HG03025 (cell line): ENCODE measurements around the gene SURF4.

Source experiments
- ATAC-seq: cut with Tn5 transposase; IDR thresholded peaks from one replicate; pipeline ENCODE4 v1.9.1; 2021; ENCODE audit warnings: mild to moderate bottlenecking, moderate library complexity; ENCODE audit not compliant: unreplicated experiment, low FRiP score

SURF4 gene

DNA sequence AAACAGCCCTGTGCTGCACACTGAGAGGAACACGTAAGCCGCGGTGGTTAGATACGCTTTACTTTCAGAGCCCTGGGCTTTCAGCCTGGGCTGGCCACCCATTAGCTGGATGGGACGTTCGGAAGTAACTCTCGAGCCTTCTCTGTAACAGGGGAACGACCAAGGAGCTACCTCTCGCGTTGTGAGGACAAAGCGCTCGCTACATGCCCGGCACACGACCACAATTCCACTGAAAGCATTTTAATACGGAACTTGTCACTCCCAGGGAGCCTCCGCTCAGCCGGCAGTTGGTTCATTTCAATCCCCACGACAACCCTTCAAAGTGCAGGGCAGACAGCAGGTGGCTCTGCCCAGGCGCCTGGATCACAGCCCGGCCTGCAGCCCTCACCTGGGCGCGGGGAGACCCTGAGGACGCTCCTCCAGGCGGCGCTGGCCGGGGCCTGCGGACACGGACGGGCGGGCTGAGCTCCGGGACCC lies 19.9 kb downstream of the SURF4 start:
- peak; percentile 22 for ATAC-seq

DNA sequence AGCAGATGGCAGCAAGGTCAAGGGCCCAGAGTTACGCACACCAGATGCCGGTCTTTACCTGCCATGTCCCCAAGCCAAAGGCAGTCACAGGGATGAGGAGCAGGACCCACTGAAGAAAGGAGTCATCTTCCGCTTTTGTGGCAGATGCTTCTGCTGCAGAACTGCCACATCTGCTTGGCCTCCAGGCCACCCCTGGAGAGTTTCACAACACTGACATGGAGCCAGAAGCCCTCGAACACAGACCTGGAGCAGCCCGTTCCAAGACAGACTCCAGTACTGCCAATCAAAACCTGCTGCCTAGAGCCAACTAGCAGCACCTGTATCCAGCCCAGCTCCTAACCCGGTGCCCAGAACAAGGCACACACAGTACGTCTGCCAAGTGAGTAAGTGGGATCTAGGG lies 21.1 kb downstream of the SURF4 start:
- no peak for ATAC-seq

DNA sequence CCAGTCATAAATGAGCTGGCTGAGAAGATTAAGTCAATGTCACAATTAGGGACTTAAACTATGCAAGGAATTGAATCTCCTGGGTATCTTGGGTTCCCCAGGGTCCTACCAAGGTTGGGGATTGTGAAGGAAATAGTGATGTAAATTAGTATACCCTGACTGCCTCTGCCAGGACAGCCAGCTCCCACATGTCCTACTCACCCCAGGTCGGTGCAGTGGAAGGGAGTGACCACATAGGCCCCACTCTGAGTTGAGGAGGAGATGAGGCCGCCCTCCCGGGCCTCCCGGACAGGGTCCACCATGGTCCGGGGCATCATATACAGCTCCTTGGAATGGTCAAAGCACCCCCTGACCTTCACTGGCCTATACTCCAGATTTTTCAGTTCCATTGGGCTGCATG lies 22.3 kb downstream of the SURF4 start:
- ATAC-seq: no peak

DNA sequence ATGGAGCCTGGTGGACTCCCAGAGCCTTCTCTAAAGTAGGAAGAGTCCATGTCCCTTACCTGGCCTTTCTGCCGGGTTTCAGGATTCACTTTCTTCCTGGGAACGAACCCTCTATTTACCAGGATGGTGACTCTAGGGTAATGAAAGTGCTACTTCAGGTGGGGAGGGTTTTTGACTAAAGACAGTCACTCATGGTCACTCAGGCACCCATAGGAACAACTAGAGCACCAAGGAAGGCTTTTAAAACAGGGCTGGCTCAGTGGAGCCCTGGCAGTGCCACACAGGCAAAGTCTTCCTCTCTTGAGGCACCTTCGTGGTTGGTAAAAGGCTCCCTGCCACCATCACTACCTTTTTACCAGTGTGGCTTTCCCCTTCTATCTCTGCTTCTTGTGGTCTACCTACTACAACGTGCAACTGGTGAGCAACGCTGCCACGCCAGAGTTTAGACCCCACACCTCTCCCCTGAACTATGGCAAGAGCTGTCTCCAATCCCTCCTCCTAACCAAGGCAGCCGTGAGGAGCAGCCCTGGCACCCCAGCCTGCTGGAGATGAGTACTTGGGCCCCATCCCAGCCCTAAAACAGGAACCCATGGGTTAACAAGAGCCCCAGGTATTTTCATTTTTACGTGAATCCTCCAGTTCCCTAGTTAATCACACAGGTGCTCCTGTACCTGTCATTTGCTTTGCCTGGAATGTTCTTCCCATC lies 23.1 kb downstream of the SURF4 start:
- ATAC-seq: no peak

DNA sequence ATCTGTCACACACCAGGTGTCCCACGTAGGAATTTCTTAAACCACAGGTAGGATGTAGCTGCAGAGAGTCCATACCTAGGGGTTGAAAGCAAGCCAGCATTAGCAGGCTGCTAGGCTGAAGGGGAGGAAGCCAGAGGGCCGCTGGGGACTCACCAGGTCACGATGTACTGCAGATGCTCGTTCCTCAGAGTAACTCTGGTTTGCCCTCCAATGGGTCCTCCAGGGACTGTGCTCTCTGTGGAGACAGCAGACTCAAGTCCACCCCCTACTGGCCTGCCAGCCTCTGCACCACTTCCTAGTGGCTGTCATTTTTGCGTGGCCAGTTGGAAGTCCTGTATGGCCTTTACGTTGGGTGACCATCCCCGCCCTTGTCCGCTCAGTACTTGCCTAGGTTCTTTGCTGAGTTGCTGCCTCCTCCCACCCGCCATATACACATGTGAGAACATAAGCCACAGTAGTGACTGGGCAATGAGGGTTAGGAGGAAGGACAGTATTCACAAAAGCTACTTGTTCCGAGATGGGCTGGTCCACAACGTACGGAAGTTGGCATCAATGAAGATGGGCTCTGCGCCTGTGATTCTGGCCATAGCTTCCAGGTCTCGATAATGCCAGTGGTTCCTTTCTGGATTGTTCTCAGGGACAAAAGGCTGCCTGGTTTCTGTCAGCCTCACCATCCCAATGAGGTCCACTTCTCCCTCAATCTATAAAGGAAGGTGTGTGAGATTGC lies 23.8 kb downstream of the SURF4 start:
- ATAC-seq: no peak

DNA sequence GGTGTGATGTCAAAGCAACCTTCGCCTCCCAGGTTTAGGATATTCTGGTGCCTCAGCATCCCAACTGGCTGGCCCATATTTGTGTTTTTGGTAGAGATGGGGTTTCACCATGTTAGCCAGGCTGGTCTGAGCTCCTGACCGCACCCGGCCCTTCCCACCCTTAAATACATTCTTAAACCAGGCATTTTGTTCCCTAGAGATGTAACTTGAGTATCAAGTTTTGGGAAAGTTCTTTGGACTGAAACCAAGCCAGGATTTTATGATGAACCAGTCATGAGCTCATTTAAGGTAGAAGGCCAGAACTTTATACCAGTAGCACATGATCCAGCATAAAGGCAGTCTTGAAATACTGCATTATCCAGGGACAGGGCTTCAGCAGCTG lies 24.3 kb downstream of the SURF4 start:
- no peak for ATAC-seq

DNA sequence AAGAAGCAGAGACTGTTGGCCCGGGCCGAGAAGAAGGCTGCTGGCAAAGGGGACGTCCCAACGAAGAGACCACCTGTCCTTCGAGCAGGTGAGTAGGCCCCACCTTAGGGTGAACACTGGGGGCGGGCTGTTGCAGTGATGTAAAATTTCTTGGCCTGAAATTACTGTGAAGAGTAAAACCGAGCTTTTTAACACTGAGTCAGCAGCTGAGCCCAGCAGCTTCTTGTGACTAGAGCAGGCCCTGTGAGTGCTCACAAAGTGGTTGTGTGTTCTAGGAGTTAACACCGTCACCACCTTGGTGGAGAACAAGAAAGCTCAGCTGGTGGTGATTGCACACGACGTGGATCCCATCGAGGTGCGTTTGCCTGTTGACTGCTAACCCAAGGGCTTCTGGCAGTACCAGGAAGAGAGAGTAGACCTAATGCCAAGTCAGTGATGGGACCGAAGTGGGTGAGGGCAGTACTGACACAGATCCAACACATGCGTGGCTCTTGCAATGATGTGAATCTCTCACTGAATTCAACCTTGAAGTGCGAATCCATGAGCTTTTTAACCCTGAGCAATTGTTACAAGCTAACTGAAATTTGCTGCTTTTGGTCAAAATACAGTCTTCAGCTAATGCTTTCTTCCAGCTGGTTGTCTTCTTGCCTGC lies 25.8 kb downstream of the SURF4 start:
- ATAC-seq: no peak

DNA sequence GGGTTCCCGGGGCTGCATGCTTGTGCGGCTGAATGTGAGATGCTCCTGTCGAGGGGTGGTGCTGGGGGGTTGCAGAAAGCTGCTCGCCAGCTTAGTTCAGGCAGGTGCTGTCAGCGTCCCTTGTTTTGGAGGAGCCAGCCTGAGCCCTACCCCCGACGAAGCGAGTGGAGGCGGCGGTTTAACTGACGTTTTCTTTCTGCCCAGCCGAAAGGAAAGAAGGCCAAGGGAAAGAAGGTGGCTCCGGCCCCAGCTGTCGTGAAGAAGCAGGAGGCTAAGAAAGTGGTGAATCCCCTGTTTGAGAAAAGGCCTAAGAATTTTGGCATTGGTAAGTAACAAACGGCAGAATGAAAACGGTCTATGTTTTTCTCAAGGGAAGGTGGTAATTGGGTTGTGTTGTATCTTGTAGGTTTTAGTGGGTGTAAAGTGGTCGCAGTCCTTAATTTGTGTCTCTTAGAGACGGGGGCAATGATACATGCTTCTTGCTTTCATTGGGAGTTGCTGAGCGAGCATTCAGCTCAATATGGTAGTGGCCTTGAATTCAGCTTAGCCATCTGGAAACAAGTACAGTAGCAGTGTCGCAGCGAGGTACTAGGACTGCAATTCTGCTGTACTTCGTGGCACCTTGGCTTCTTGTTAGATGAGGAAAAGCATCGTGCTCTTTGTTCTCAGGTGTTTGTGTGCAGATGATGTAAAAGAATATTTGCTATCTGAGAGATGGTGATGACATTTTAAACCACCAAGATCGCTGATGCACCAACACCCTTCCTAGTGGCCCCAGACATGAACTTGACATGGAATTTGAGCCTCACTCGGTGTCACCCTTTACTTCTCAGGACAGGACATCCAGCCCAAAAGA lies 26.9 kb downstream of the SURF4 start:
- no peak for ATAC-seq

DNA sequence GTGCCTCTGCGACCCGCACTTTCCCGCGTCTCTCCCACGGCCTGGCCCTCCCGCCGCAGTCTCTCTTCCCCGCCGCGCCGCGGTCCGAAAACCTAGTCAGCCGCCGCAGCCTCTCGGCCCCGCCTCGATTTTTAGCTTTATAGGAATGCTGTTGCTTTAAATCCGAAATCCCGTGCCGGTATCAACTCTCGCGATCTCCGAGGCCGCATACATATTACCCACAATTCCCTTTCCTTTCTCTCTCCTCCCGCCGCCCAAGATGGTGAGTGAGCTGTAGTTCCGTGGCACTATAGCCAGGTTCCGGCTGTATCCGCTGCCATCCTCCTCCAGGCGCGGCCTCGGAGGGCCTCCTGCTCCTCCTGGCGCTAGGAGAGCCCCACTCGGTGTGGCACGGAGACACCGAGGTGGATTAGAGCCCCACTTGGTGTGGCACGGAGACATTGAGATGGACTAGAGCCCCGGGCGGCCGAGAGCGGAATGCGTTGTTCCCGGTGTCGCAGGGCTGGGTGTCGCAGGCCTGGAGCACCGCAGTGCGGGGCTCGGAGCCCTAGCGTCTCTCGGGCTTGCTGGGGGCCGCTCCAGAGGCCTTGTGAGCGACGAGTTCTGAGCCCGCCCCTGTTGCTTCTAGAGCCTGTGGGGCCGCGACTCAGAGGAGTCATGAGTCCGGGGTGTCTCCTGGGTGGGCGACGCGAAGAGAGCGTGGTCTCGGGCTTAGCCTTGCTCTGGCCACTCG lies 27.7 kb downstream of the SURF4 start, which contains the start of the genes MED22 and RPL7A:
TSS of gene MED22 (minus strand) at position 147 of the 733 bp plus-strand sequence. CDS start 1,469 bp downstream, outside the sequence.
TSS of gene RPL7A (plus strand) at position 234 of the 733 bp plus-strand sequence. CDS start at position 260, 26 bp downstream.
- peak; percentile 60 for ATAC-seq

DNA sequence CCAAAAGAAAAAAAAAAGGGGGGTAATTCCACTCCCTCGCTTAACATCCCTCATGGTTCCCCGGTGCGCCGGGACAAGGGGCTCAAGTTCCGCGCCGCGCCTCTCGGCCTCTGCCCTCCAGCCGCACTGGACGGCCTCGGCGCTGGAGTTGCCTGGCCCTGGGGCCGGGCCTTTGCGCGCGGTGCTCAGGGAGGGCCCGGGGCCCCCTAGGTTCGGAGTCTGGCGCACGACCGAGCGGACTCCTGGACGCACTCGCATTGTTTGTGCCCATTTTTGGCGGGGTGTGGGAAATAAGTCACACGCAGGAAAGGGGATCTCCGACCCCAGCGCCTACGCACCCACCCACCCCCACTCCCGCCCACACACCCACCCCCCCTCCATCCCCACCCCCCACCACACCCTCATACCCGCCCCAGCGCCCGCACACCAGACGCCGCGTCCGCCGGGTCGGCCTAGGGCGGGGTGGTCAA lies 28.3 kb downstream of the SURF4 start:
- ATAC-seq: peak; percentile 31

DNA sequence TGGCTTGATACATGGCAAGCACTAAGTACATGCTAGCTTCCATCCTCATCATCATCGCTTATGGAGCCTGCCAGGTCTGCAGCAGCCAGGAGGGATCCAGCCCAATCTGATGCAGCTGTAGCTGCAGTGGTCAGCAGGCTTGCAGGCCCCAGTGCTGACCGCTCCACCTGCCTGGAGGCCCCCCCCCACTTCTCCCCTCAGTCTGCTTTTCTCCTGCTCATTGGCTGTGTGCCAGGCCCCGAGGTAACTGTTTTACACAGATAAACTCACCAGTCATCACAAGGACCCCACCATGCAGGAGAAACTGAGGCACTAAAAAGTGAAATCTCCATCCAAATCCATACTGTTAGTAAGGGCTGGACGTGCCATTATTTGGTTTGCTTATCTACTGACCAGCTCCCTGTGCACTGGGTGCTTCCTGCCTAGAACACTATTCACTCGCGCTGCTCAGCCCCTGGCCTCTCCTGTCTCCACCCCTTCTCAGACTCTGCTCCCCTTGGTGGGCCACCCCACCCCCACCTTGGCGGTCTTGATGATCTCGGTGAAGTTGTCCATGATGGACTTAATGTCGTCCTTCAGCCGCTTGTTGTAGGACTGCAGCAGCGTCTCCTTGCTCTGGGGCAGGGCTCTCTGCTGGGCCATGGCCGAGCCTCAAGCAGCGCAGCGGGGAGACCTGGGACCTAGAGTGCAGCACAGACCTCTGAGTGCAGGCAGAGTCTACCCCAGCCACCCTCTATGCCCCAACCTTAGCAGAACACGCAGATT lies 29.7 kb downstream of the SURF4 start:
- ATAC-seq: no peak

DNA sequence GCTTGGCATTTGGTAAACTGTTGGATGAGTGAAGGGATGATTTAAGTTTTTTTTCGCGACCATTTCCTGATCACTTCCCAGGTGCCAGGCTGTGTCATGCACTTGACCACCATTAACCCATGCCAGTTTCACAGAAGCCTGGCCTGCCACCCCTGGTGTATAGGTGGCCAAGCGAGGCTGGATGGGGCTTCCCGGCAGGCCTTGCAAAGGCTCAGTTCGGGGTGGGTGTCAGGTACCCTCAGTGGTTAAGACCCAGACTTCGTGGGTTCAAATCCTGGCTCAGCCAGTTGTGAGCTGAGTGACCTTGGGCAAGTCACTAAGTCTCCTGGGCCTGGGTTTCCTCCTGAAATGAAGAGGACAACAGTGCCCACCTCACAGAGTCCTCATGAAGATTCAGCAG lies 30.3 kb downstream of the SURF4 start:
- no peak for ATAC-seq

DNA sequence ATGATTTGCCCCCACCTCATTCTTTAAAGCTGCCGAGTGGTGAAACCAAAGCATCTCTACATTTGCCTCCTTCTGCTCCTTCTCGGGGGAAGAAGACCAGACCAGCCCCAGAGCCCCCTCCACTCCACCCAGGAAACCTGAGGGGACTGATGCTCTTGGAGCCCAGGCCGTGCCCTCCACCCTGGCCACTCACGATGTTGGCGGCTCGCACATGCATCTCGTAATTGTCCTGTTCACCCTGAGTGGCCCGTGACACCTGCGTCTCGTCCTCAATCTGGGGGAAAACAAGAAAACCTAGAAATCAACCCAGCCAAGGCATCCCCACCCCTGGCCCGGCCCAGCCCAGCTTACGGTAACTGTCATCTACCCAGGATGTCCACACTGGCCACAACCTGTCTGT lies 30.9 kb downstream of the SURF4 start:
- ATAC-seq: no peak

DNA sequence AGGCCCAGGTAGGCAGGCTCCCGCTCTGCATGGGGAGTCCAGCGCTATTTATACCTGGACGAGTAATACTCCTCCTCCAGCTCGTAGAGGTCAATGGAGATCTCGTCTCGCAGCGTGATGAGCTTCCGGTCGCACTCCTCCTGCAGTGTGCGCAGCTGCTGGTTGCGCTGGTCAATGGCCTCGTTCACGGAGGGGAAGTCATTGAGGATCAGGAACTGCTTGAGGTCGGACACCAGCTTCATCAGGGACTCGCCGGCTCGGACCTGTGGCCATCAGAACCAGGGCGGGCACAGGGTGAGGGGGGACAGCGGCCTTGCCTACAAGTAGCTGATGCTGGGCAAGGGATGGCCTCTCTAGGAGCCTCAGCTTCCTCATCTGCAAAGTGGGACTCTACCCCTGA lies 31.8 kb downstream of the SURF4 start:
- ATAC-seq: no peak

DNA sequence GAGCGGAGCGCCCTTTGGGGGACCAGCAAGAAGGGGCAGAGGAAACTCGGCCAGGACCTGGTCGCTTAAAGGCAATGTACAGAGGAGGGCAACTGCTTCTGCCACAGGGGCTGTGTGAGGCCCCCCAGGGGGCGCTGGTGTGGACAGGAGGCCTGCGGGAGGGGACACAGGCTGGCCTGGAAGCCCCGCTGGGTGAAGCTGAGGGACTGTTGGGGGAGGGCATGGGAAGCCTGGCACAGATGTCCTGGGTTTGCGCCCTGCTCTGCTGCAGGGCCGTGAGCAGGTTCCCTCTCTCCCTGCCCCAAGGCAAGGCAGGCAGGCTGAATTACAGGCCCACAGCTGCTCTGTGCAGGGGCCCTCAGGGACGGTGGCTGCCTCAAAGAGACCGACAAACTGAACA lies 33.3 kb downstream of the SURF4 start:
- ATAC-seq: no peak

DNA sequence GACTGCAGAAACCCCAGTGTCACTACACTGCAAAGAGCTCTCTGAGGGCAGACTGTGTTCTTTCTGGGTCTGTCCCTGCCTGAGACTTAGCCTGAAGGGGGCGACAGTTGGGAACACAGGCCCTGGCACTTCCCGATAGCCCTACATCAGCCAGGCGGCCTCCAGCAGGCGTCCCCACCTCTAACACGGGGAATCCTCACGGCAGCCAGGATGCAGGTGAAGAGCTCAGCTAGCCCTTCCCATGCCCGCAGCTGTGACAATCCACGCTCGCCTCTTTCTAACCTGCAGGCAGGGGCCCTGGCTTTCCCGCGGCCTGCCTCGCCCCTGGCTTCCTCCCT lies 33.8 kb downstream of the SURF4 start:
- ATAC-seq: no peak

DNA sequence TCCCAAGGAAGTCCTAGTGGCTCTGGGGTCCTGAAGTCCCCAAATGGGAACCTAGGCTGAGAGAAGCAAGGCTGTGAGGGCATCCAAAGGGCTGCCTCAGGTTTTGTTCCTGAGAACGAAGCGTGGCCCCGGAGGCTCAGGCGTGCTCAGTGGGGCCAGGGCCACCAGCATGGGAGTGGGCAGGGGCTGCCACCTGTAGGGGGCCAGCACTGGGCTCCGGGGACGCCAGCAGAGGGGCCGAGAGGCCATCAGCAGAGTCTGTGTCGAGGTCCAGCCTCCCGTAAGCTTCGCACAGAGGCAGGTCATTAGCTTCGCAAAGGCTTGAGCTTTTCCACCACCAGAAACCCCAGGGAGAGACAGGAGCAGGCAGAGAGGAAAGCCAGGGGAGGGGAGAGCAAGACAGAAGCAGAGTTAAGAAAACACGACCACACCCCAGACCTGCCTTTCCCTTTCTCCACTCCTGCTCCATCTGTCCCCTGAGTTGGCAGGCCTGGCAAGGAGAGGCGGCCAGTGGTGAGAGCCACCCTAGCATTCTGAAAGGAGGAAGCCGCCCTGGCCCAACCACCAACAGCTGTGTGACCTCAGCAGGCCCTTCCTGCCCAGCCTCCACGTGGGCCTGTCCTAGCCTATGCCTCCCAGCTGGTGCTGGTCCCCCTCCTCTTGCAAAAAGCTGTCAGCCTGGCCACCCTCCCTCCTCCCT lies 34.3 kb downstream of the SURF4 start:
- no peak for ATAC-seq

DNA sequence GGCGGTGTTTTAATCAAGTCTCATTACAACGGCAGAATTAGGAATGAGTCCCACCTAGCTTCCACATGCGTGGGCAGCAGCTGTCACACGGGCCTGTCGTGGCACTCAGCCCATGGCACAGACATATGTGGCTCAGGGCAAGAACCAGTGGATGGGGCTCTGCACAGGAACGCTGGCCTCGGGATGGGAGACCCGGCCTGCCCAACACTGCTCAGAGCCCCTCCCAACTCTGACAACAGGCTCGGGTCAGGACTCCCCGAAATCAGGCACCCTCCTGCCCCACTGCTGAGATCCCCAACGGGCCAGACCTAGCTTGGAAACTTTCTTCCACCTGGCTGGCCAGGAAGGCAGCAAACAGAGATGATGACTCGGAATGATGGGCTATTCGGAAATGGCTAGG lies 34.9 kb downstream of the SURF4 start:
- no peak for ATAC-seq
